Esophagus (tissue), 2 donors: ENCODE measurements around the gene LZTS3. TPM values are rescaled to one million over a fixed set of nuclear protein-coding genes. Genes with fewer than 3 reads are reported as not detected.
"Not testable (repeated sequence)": the region's sequence is repeated elsewhere in the genome, so short reads cannot be mapped to it uniquely, and the experiment has no call there.

Experiments used
- H3K27ac ChIP-seq, 2 donors: one replicate each; pipeline ENCODE4 v1.5.1; 2013; ENCODE audit warnings: low read depth in 2 of 2, mild to moderate bottlenecking in 2 of 2, inconsistent platforms in 1 of 2, low read length in 1 of 2, moderate library complexity in 1 of 2
- H3K27me3 ChIP-seq, 2 donors: one replicate each; pipeline ENCODE4 v1.6.1; 2013; ENCODE audit warnings: low read length in 2 of 2, control low read depth in 1 of 2, mild to moderate bottlenecking in 1 of 2; ENCODE audit not compliant: insufficient read depth in 2 of 2, control insufficient read depth in 1 of 2
- H3K36me3 ChIP-seq, 2 donors: one replicate each; pipeline ENCODE4 v1.6.1; 2013; ENCODE audit warnings: low read length in 1 of 2; ENCODE audit not compliant: control insufficient read depth in 2 of 2, insufficient read depth in 2 of 2
- H3K4me1 ChIP-seq, 2 donors: one replicate each; pipeline ENCODE4 v1.6.1; 2013; ENCODE audit warnings: low read length in 1 of 2; ENCODE audit not compliant: control insufficient read depth in 2 of 2, insufficient read depth in 2 of 2
- H3K4me3 ChIP-seq, 2 donors: one replicate each; pipeline ENCODE4 v1.5.1; 2013; ENCODE audit warnings: low read length in 2 of 2, mild to moderate bottlenecking in 2 of 2, low read depth in 1 of 2, moderate library complexity in 1 of 2
- H3K9me3 ChIP-seq, 2 donors: one replicate each; pipeline ENCODE4 v1.6.1; 2013; ENCODE audit warnings: mild to moderate bottlenecking in 2 of 2, low read depth in 1 of 2, low read length in 1 of 2, moderate library complexity in 1 of 2; ENCODE audit not compliant: control insufficient read depth in 2 of 2, insufficient read depth in 1 of 2
- WGBS, 2 donors: extraction: QIAGEN DNeasy Blood & Tissue Kit; methylation state at CpG; one replicate each; pipeline ENCODE4 v1.1.7; 2013; 5-methylcytosine and 5-hydroxymethylcytosine counted together
- polyA plus RNA-seq, 2 donors: library from polyadenylated mRNA; stranded (reverse); fragments of 200-250 nt; gene quantifications; one replicate each; pipeline ENCODE4 v1.2.3, GENCODE V29; 2013
- donor health status: healthy with polysubstance abuse.
- donor health status: Bipolar disorder and iron deficiency.

Gene LZTS3
- polyA plus RNA-seq, 2 donors, result 1.8 TPM

GRCh38 chr20:3193806-3194616 is 20.7 kb upstream of the LZTS3 start:
- peaks cover 26 to 49% of the 10 kb centered on the region in 2 donors for H3K36me3 ChIP-seq

GRCh38 chr20:3192226-3193015 is 19.1 kb upstream of the LZTS3 start:
- no peaks in the 10 kb centered on the region for H3K27me3 ChIP-seq
- no peaks in the 10 kb centered on the region for H3K9me3 ChIP-seq
- no peak overlapping the region for H3K4me3 ChIP-seq
- WGBS, 2 donors, result 93 to 96% methylated on average over 18 of the region's 18 CpGs
- no peak overlapping the region for H3K27ac ChIP-seq
- H3K36me3 ChIP-seq, result peaks cover 26 to 49% of the 10 kb centered on the region in 2 donors
- H3K4me1 ChIP-seq, result no peaks in the 10 kb centered on the region

More at GRCh38 chr20:3193806-3194616, 20.7 kb upstream of the LZTS3 start:
- H3K9me3 ChIP-seq, result no peaks in the 10 kb centered on the region
- WGBS, 2 donors, result 92 to 96% methylated on average over 14 of the region's 14 CpGs
- no peak overlapping the region for H3K4me3 ChIP-seq
- no peaks in the 10 kb centered on the region for H3K27me3 ChIP-seq
- no peaks in the 10 kb centered on the region for H3K4me1 ChIP-seq
- H3K27ac ChIP-seq, result no peak overlapping the region

- 90 to 93% methylated on average over 14 of the region's 14 CpGs for WGBS, 2 donors
- no peaks in the 10 kb centered on the region for H3K27me3 ChIP-seq
- no peaks in the 10 kb centered on the region for H3K9me3 ChIP-seq
- H3K4me1 ChIP-seq, result no peaks in the 10 kb centered on the region
- no peak overlapping the region for H3K27ac ChIP-seq
- no peak overlapping the region for H3K4me3 ChIP-seq
- H3K36me3 ChIP-seq, result peaks cover 26 to 44% of the 10 kb centered on the region in 2 donors
Measured at GRCh38 chr20:3190681-3191111, 17.3 kb upstream of the LZTS3 start.

- no peak overlapping the region for H3K27ac ChIP-seq
- H3K4me1 ChIP-seq, result no peaks in the 10 kb centered on the region
- H3K4me3 ChIP-seq, result no peak overlapping the region
- no peaks in the 10 kb centered on the region for H3K9me3 ChIP-seq
- WGBS, 2 donors, result 83 to 84% methylated on average over 4 of the region's 4 CpGs
- H3K27me3 ChIP-seq, result no peaks in the 10 kb centered on the region
- H3K36me3 ChIP-seq, result peaks cover 23 to 34% of the 10 kb centered on the region in 2 donors
Measured at GRCh38 chr20:3189561-3190131, 16.3 kb upstream of the LZTS3 start.

- H3K36me3 ChIP-seq, result peaks cover 23 to 28% of the 10 kb centered on the region in 2 donors
- no peak overlapping the region for H3K4me3 ChIP-seq
- no peaks in the 10 kb centered on the region for H3K27me3 ChIP-seq
- H3K27ac ChIP-seq, result no peak overlapping the region
- H3K9me3 ChIP-seq, result no peaks in the 10 kb centered on the region
- WGBS, 2 donors, result 83 to 89% methylated on average over 3 of the region's 3 CpGs
- peaks cover 0 to 3% of the 10 kb centered on the region in 2 donors for H3K4me1 ChIP-seq
Measured at GRCh38 chr20:3188823-3189413, 15.6 kb upstream of the LZTS3 start.

GRCh38 chr20:3187861-3188260 is 14.5 kb upstream of the LZTS3 start:
- 95 to 96% methylated on average over 9 of the region's 9 CpGs for WGBS, 2 donors

GRCh38 chr20:3183896-3184612 is 10.7 kb upstream of the LZTS3 start:
- Histone ChIP-seq H3K9me3 (no peaks in the 10 kb centered on the region), H3K4me3 (no peak overlapping the region), H3K27me3 (no peaks in the 10 kb centered on the region), H3K27ac (no peak overlapping the region), H3K4me1 (peaks cover 0 to 3% of the 10 kb centered on the region in 2 donors), H3K36me3 (no peaks in the 10 kb centered on the region)
- 65 to 79% methylated on average over 3 of the region's 3 CpGs for WGBS, 2 donors

More at GRCh38 chr20:3187861-3188260, 14.5 kb upstream of the LZTS3 start:
- not testable (repeated sequence) for H3K4me3 ChIP-seq, H3K27ac ChIP-seq, H3K27me3 ChIP-seq, H3K9me3 ChIP-seq, H3K4me1 ChIP-seq
- peaks cover 21 to 26% of the 10 kb centered on the region in 2 donors for H3K36me3 ChIP-seq

GRCh38 chr20:3182429-3182828 is 9.1 kb upstream of the LZTS3 start:
- H3K4me3 ChIP-seq, H3K9me3 ChIP-seq, H3K27ac ChIP-seq, H3K27me3 ChIP-seq, H3K36me3 ChIP-seq, H3K4me1 ChIP-seq: not testable (repeated sequence)
- WGBS, 2 donors, result 91 to 94% methylated on average over 5 of the region's 5 CpGs

GRCh38 chr20:3181270-3181669 is 7.9 kb upstream of the LZTS3 start:
- H3K27me3 ChIP-seq, result no peaks in the 10 kb centered on the region
- H3K4me3 ChIP-seq, result no peak overlapping the region
- no peaks in the 10 kb centered on the region for H3K36me3 ChIP-seq
- peaks cover 0 to 3% of the 10 kb centered on the region in 2 donors for H3K4me1 ChIP-seq
- WGBS, 2 donors, result 72 to 76% methylated on average over 5 of the region's 5 CpGs
- no peaks in the 10 kb centered on the region for H3K9me3 ChIP-seq
- H3K27ac ChIP-seq, result no peak overlapping the region
